GM23338 (cell line): ENCODE measurements around the gene HSPG2. TPM values are rescaled to one million over a fixed set of nuclear protein-coding genes. Genes with fewer than 3 reads are reported as not detected.

Source experiments
- ATAC-seq: fragments of 200-7000 bp; cut with Tn5 transposase; 3 replicates; pipeline ENCODE4 v1.9.1; 2020
- DNase-seq: peaks from one replicate; pipeline ENCODE4 v3.0.0-alpha.2; 2015; ENCODE audit warnings: low spot score
- H2AFZ ChIP-seq: fragments of 200-600 bp; sonication (generic); 2 replicates; pipeline ENCODE4 v1.8.0; 2016; ENCODE audit warnings: antibody characterized with exemption, mild to moderate bottlenecking, moderate library complexity
- H3F3A ChIP-seq: fragments of 200-600 bp; sonication (generic); replicated peaks from 2 replicates; pipeline ENCODE4 v1.8.0; 2017; ENCODE audit warnings: antibody characterized with exemption, mixed run types, low read depth
- H3K27ac ChIP-seq: fragments of 200-600 bp; sonication (generic); 2 replicates; pipeline ENCODE4 v1.6.1; 2016; ENCODE audit warnings: low read depth
- H3K27me3 ChIP-seq: fragments of 200-600 bp; sonication (generic); 2 replicates; pipeline ENCODE4 v1.8.0; 2016; ENCODE audit warnings: mild to moderate bottlenecking, mixed run types, moderate library complexity; ENCODE audit not compliant: insufficient read depth
- H3K36me3 ChIP-seq: fragments of 200-600 bp; sonication (generic); 2 replicates; pipeline ENCODE4 v1.8.0; 2016; ENCODE audit warnings: mild to moderate bottlenecking; ENCODE audit not compliant: insufficient read depth
- H3K4me1 ChIP-seq: fragments of 200-600 bp; sonication (generic); 2 replicates; pipeline ENCODE4 v1.8.0; 2016; ENCODE audit warnings: mild to moderate bottlenecking, moderate library complexity; ENCODE audit not compliant: insufficient read depth
- H3K4me2 ChIP-seq: fragments of 200-600 bp; sonication (generic); 2 replicates; pipeline ENCODE4 v1.7.1; 2017; ENCODE audit warnings: mixed run types
- H3K4me3 ChIP-seq: fragments of 200-600 bp; sonication (generic); 2 replicates; pipeline ENCODE4 v1.6.1; 2016; ENCODE audit warnings: mixed run types
- H3K79me2 ChIP-seq: fragments of 200-600 bp; sonication (generic); replicated peaks from 2 replicates; pipeline ENCODE4 v1.8.0; 2017; ENCODE audit warnings: mild to moderate bottlenecking; ENCODE audit not compliant: insufficient read depth
- H3K9me2 ChIP-seq: fragments of 200-600 bp; sonication (generic); 2 replicates; pipeline ENCODE4 v1.8.0; 2017; ENCODE audit not compliant: insufficient read depth
- H4K20me1 ChIP-seq: fragments of 200-600 bp; sonication (generic); replicated peaks from 2 replicates; pipeline ENCODE4 v1.8.0; 2017; ENCODE audit warnings: mild to moderate bottlenecking; ENCODE audit not compliant: insufficient read depth
- H3K27ac Mint-ChIP-seq: 2 replicates; pipeline ENCODE4 v1.8.0; 2020; ENCODE audit warnings: inconsistent platforms, mild to moderate bottlenecking, moderate library complexity, mixed read lengths
- H3K27me3 Mint-ChIP-seq: 3 replicates; pipeline ENCODE4 v1.8.0; 2022; ENCODE audit warnings: low read depth, mild to moderate bottlenecking, moderate library complexity, mixed read lengths, inconsistent platforms; ENCODE audit not compliant: insufficient read depth, poor library complexity
- H3K36me3 Mint-ChIP-seq: 3 replicates; pipeline ENCODE4 v1.8.0; 2021; ENCODE audit warnings: low read depth, mild to moderate bottlenecking, inconsistent platforms, moderate library complexity, mixed read lengths
- H3K4me1 Mint-ChIP-seq: 3 replicates; pipeline ENCODE4 v1.8.0; 2020; ENCODE audit warnings: mild to moderate bottlenecking, inconsistent platforms, mixed read lengths
- H3K4me3 Mint-ChIP-seq: 3 replicates; pipeline ENCODE4 v1.8.0; 2021; ENCODE audit warnings: moderate library complexity, mild to moderate bottlenecking, inconsistent platforms, mixed read lengths
- H3K9me3 Mint-ChIP-seq: 3 replicates; pipeline ENCODE4 v1.8.0; 2020; ENCODE audit warnings: moderate library complexity, mild to moderate bottlenecking, inconsistent platforms, mixed read lengths
- CREB1 ChIP-seq: fragments of 250-450 bp; sonication (Bioruptor Pico); IDR thresholded peaks from 2 replicates; pipeline ENCODE4 v1.5.0; 2020; ENCODE audit warnings: low read depth, mild to moderate bottlenecking, moderate library complexity
- EZH2 ChIP-seq: fragments of 200-600 bp; sonication (generic); IDR thresholded peaks from one replicate; pipeline ENCODE4 v1.8.0; 2017; ENCODE audit warnings: antibody characterized with exemption, mild to moderate bottlenecking, low read depth; ENCODE audit not compliant: unreplicated experiment
- EZH2phosphoT487 ChIP-seq: fragments of 200-600 bp; sonication (generic); IDR thresholded peaks from one replicate; pipeline ENCODE4 v1.8.1; 2018; ENCODE audit warnings: antibody characterized with exemption; ENCODE audit not compliant: unreplicated experiment
- JUNB ChIP-seq: IDR thresholded peaks from one replicate; pipeline ENCODE4 v1.6.1; 2016; ENCODE audit warnings: antibody characterized with exemption; ENCODE audit not compliant: unreplicated experiment
- NANOG ChIP-seq: IDR thresholded peaks from 2 replicates; pipeline ENCODE4 v1.6.1; 2016; ENCODE audit warnings: antibody characterized with exemption, borderline replicate concordance
- POLR2AphosphoS5 ChIP-seq: IDR thresholded peaks from 2 replicates; pipeline ENCODE4 v1.6.1; 2016; ENCODE audit warnings: antibody characterized with exemption, low read depth
- REST ChIP-seq: IDR thresholded peaks from one replicate; pipeline ENCODE4 v1.6.1; 2018; ENCODE audit warnings: antibody characterized with exemption; ENCODE audit not compliant: unreplicated experiment
- STAT1 ChIP-seq: IDR thresholded peaks from one replicate; pipeline ENCODE4 v1.6.1; 2016; ENCODE audit warnings: antibody characterized with exemption; ENCODE audit not compliant: unreplicated experiment
- ZNF114 ChIP-seq: fragments of 250-450 bp; sonication (Bioruptor Pico); IDR thresholded peaks from 2 replicates; pipeline ENCODE4 v1.5.0; 2020; ENCODE audit warnings: mild to moderate bottlenecking, moderate library complexity
- ZNF331 ChIP-seq: fragments of 250-450 bp; sonication (Bioruptor Pico); IDR thresholded peaks from 2 replicates; pipeline ENCODE4 v1.5.0; 2020; ENCODE audit warnings: low read depth, mild to moderate bottlenecking, moderate library complexity
- polyA plus RNA-seq: library from polyadenylated mRNA; unstranded; fragments of >200 nt; fragmentation: Nextera tagmentation; extraction: Ambion mirVana; gene quantifications from 2 replicates; pipeline ENCODE4 v1.2.1, GENCODE V29; 2016
- total RNA-seq: library from RNA; depleted of rRNA; stranded (reverse); fragments of >200 nt; shearing (Covaris generic); gene quantifications from 2 replicates; pipeline ENCODE4 v1.2.3, GENCODE V29; 2014
- TF ChIP-seq, protein P1 (sequence below), 2 experiments: fragments of 200-600 bp in 1 of 2; sonication (generic) in 1 of 2; conservative IDR thresholded peaks; 2 replicates each; pipeline versions ENCODE4 v1.5.1 to v1.6.1; 2016 to 2017; ENCODE audit warnings: antibody characterized with exemption in 2 of 2, low read depth in 2 of 2, mild to moderate bottlenecking in 2 of 2, moderate library complexity in 1 of 2
- TF ChIP-seq, protein P2 (sequence below): fragments of 250-450 bp; sonication (Bioruptor Pico); IDR thresholded peaks from 2 replicates; pipeline ENCODE4 v1.5.0; 2020; ENCODE audit warnings: mild to moderate bottlenecking, moderate library complexity
- TF ChIP-seq, protein P3 (sequence below): IDR thresholded peaks from 2 replicates; pipeline ENCODE4 v1.6.1; 2016; ENCODE audit warnings: antibody characterized with exemption

HSPG2 gene
- total and polyA plus RNA-seq, 2 experiments from 2014 or later = 14.9 to 70.8 TPM

DNA sequence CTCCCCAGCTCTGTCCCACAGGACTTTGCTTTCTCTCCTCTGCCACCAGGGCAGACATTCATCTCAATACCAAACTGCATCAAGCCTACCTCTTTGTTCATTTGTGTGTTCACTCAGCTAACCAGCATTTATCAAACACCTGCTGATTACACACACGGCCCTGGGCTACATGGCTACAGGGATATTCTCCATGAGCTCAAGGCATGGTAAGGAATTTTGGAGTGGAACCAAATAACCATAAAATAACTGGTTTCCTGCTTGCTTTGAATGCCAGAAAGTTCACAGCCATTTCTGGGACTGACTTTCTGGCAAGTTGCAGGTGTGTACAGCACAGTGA lies 70.4 kb downstream of the HSPG2 start:
- Mint-ChIP-seq H3K9me3 (no peaks in the 10 kb centered on the region), H3K4me3 (no peak overlapping the region), H3K36me3 (peaks cover 27% of the 10 kb centered on the region), H3K4me1 (peaks cover 15% of the 10 kb centered on the region), H3K27me3 (peaks cover 10% of the 10 kb centered on the region), H3K27ac (0 out of 2 replicates have a peak overlapping the region, but pooled peaks have one; percentile 44)
- Histone ChIP-seq H2AFZ (no peak overlapping the region), H3K79me2 (no peaks in the 10 kb centered on the region), H3K27ac (peak overlapping the region; percentile 63; the same call in 1 of the 2 replicates), H3K4me1 (peaks cover 8% of the 10 kb centered on the region; the same call in 1 of the 2 replicates), H3K36me3 (peaks cover 8% of the 10 kb centered on the region), H3K4me2 (no peak overlapping the region), H4K20me1 (0 out of 2 replicates have a peak, but pooled peaks cover 6% of the 10 kb centered on the region), H3F3A (no peaks in the 10 kb centered on the region), H3K4me3 (no peak overlapping the region), H3K9me2 (no peaks in the 10 kb centered on the region), H3K27me3 (no peaks in the 10 kb centered on the region)
- TF ChIP-seq EZH2phosphoT487 (no peak), STAT1 (no peak), REST (no peak), POLR2AphosphoS5 (no peak), NANOG (no peak), JUNB (no peak), ZNF331 (CRISPR knock-in tag) (no peak), CREB1 (CRISPR knock-in tag) (no peak), EZH2 (no peak), ZNF114 (CRISPR knock-in tag) (no peak)
- TF ChIP-seq, protein P1, sequence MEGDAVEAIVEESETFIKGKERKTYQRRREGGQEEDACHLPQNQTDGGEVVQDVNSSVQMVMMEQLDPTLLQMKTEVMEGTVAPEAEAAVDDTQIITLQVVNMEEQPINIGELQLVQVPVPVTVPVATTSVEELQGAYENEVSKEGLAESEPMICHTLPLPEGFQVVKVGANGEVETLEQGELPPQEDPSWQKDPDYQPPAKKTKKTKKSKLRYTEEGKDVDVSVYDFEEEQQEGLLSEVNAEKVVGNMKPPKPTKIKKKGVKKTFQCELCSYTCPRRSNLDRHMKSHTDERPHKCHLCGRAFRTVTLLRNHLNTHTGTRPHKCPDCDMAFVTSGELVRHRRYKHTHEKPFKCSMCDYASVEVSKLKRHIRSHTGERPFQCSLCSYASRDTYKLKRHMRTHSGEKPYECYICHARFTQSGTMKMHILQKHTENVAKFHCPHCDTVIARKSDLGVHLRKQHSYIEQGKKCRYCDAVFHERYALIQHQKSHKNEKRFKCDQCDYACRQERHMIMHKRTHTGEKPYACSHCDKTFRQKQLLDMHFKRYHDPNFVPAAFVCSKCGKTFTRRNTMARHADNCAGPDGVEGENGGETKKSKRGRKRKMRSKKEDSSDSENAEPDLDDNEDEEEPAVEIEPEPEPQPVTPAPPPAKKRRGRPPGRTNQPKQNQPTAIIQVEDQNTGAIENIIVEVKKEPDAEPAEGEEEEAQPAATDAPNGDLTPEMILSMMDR (conservative IDR thresholded peaks at IDR 0.05; ENCODE audit: low read depth in 2 of 2) = no peak
- TF ChIP-seq, protein P2, sequence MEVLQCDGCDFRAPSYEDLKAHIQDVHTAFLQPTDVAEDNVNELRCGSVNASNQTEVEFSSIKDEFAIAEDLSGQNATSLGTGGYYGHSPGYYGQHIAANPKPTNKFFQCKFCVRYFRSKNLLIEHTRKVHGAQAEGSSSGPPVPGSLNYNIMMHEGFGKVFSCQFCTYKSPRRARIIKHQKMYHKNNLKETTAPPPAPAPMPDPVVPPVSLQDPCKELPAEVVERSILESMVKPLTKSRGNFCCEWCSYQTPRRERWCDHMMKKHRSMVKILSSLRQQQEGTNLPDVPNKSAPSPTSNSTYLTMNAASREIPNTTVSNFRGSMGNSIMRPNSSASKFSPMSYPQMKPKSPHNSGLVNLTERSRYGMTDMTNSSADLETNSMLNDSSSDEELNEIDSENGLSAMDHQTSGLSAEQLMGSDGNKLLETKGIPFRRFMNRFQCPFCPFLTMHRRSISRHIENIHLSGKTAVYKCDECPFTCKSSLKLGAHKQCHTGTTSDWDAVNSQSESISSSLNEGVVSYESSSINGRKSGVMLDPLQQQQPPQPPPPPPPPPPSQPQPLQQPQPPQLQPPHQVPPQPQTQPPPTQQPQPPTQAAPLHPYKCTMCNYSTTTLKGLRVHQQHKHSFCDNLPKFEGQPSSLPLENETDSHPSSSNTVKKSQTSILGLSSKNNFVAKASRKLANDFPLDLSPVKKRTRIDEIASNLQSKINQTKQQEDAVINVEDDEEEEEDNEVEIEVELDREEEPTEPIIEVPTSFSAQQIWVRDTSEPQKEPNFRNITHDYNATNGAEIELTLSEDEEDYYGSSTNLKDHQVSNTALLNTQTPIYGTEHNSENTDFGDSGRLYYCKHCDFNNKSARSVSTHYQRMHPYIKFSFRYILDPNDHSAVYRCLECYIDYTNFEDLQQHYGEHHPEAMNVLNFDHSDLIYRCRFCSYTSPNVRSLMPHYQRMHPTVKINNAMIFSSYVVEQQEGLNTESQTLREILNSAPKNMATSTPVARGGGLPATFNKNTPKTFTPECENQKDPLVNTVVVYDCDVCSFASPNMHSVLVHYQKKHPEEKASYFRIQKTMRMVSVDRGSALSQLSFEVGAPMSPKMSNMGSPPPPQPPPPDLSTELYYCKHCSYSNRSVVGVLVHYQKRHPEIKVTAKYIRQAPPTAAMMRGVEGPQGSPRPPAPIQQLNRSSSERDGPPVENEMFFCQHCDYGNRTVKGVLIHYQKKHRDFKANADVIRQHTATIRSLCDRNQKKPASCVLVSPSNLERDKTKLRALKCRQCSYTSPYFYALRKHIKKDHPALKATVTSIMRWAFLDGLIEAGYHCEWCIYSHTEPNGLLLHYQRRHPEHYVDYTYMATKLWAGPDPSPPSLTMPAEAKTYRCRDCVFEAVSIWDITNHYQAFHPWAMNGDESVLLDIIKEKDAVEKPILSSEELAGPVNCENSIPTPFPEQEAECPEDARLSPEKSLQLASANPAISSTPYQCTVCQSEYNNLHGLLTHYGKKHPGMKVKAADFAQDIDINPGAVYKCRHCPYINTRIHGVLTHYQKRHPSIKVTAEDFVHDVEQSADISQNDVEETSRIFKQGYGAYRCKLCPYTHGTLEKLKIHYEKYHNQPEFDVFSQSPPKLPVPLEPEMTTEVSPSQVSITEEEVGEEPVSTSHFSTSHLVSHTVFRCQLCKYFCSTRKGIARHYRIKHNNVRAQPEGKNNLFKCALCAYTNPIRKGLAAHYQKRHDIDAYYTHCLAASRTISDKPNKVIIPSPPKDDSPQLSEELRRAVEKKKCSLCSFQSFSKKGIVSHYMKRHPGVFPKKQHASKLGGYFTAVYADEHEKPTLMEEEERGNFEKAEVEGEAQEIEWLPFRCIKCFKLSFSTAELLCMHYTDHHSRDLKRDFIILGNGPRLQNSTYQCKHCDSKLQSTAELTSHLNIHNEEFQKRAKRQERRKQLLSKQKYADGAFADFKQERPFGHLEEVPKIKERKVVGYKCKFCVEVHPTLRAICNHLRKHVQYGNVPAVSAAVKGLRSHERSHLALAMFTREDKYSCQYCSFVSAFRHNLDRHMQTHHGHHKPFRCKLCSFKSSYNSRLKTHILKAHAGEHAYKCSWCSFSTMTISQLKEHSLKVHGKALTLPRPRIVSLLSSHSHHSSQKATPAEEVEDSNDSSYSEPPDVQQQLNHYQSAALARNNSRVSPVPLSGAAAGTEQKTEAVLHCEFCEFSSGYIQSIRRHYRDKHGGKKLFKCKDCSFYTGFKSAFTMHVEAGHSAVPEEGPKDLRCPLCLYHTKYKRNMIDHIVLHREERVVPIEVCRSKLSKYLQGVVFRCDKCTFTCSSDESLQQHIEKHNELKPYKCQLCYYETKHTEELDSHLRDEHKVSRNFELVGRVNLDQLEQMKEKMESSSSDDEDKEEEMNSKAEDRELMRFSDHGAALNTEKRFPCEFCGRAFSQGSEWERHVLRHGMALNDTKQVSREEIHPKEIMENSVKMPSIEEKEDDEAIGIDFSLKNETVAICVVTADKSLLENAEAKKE (CRISPR knock-in tag) = no peak
- TF ChIP-seq, protein P3, sequence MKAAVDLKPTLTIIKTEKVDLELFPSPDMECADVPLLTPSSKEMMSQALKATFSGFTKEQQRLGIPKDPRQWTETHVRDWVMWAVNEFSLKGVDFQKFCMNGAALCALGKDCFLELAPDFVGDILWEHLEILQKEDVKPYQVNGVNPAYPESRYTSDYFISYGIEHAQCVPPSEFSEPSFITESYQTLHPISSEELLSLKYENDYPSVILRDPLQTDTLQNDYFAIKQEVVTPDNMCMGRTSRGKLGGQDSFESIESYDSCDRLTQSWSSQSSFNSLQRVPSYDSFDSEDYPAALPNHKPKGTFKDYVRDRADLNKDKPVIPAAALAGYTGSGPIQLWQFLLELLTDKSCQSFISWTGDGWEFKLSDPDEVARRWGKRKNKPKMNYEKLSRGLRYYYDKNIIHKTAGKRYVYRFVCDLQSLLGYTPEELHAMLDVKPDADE = no peak
- DNase-seq = no peak
- ATAC-seq = no peak
